ENCODE data around the gene TSC1. TPM values are rescaled to one million over a fixed set of nuclear protein-coding genes. Genes with fewer than 3 reads are reported as not detected.
A peak's percentile ranks its signal among the peaks of the same experiment; 100 is the strongest.

Gene TSC1
- total and polyA plus RNA-seq, 2 experiments from 2014 or later, result 21.1 to 52.3 TPM

DNA sequence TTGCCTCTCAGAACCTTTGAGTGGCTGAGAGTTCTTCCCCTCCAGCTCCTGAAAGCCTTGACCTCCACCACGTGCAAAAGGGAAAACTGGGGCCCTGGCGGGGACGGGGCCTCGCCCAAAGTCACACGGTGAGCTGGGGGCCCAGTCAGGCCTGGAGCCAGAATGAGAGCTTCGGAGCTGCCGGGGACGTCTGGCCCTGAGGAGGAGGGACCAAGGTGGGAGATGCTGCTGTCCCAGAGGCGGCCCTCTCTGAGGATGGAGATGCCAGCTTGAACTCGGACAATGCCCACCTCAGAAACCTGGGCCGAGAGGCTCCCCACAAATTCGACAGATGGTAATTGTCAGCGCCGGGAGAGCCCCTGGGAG lies 67.0 kb downstream of the TSC1 start:
- TF ChIP-seq, protein P1, sequence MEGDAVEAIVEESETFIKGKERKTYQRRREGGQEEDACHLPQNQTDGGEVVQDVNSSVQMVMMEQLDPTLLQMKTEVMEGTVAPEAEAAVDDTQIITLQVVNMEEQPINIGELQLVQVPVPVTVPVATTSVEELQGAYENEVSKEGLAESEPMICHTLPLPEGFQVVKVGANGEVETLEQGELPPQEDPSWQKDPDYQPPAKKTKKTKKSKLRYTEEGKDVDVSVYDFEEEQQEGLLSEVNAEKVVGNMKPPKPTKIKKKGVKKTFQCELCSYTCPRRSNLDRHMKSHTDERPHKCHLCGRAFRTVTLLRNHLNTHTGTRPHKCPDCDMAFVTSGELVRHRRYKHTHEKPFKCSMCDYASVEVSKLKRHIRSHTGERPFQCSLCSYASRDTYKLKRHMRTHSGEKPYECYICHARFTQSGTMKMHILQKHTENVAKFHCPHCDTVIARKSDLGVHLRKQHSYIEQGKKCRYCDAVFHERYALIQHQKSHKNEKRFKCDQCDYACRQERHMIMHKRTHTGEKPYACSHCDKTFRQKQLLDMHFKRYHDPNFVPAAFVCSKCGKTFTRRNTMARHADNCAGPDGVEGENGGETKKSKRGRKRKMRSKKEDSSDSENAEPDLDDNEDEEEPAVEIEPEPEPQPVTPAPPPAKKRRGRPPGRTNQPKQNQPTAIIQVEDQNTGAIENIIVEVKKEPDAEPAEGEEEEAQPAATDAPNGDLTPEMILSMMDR (IDR thresholded peaks at IDR 0.05; ENCODE audit: low read depth, low read length), result no peak
- peaks cover 15% of the 10 kb centered on the region for H3K27me3 ChIP-seq
- no peaks in the 10 kb centered on the region for H3K4me1 ChIP-seq (ENCODE audit: low read depth)
- DNase-seq (ENCODE audit: low read depth in 1 of 2, low spot score in 1 of 2), result no peak
- no peaks in the 10 kb centered on the region for H3K36me3 ChIP-seq
- H3K9me3 ChIP-seq (ENCODE audit: low read depth), result no peaks in the 10 kb centered on the region
- peak overlapping the region; percentile 69 for H3K4me3 ChIP-seq
- no peak overlapping the region for H3K27ac ChIP-seq

DNA sequence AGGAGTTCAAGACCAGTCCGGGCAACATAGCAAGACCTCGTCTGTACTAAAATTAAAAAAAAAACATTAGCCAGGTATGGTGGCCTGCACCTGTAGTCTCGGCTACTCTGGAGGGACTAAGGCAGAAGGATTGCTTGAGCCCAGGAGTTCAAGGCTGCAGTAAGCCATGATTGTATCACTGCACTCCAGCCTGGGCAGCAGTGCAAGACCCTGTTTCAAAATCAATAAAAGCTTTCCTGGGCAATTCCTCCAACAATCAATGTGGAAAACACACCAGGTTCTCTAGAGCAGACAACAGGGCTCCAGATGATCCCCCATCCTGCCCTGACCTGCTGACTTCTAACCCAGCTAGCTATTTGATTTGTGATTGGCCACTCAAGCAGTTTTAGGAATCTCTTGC lies 67.6 kb downstream of the TSC1 start:
- no peaks in the 10 kb centered on the region for H3K4me1 ChIP-seq (ENCODE audit: low read depth)
- no peaks in the 10 kb centered on the region for H3K9me3 ChIP-seq (ENCODE audit: low read depth)
- peaks cover 15% of the 10 kb centered on the region for H3K27me3 ChIP-seq
- TF ChIP-seq, protein P1 (IDR thresholded peaks at IDR 0.05; ENCODE audit: low read depth, low read length), result no peak
- no peaks in the 10 kb centered on the region for H3K36me3 ChIP-seq
- no peak overlapping the region for H3K4me3 ChIP-seq
- DNase-seq (ENCODE audit: low read depth in 1 of 2, low spot score in 1 of 2), result no peak
- no peak overlapping the region for H3K27ac ChIP-seq

DNA sequence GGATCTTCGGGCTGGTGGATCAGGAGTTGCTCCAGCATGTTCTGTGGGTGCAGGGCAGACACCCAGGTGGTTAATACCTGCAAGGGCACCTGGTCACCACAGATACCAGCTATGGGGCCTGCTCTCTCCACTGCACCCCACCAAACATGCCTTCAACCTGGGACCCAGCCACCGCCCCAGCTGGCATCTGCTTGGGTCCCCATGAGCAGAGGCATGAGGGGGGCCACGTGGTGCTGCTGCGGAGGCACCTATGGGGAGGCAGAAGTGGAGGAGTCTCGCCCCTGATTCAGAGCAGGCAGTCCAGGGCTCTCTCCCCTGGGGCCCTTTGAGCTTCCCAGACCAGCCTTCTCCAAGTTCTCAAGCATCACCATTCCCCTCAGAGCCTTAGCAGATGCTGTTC lies 69.3 kb downstream of the TSC1 start:
- no peak for DNase-seq (ENCODE audit: low read depth in 1 of 2, low spot score in 1 of 2)
- H3K9me3 ChIP-seq (ENCODE audit: low read depth), result no peaks in the 10 kb centered on the region
- peaks cover 15% of the 10 kb centered on the region for H3K27me3 ChIP-seq
- no peak overlapping the region for H3K4me3 ChIP-seq
- no peaks in the 10 kb centered on the region for H3K4me1 ChIP-seq (ENCODE audit: low read depth)
- TF ChIP-seq, protein P1 (IDR thresholded peaks at IDR 0.05; ENCODE audit: low read depth, low read length), result no peak
- H3K36me3 ChIP-seq, result no peaks in the 10 kb centered on the region
- H3K27ac ChIP-seq, result no peak overlapping the region

DNA sequence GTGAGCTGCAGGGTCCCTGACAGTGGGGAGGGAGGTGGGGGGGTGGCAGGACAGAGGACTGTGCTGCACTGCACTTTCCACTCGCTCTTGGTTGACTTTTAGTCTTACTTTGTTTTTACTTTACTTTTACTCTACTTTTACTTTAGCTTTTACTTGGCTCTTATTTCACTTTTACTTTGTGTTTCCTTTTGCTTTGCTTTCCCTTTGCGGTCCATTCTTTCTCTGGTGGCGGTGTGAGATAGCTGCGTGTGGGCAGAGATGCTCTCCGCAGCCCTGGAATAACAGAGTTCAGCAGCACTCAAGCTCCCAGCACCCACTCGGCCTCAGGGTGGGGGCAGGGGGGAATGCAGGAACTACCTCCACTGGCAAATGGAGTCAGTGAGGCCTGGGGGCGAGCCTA lies 71.0 kb downstream of the TSC1 start:
- Histone ChIP-seq H3K27me3 (peaks cover 15% of the 10 kb centered on the region), H3K4me1 (ENCODE audit: low read depth) (no peaks in the 10 kb centered on the region), H3K36me3 (no peaks in the 10 kb centered on the region), H3K9me3 (ENCODE audit: low read depth) (no peaks in the 10 kb centered on the region), H3K27ac (no peak overlapping the region), H3K4me3 (no peak overlapping the region)
- no peak for DNase-seq (ENCODE audit: low read depth in 1 of 2, low spot score in 1 of 2)
- TF ChIP-seq, protein P1 (IDR thresholded peaks at IDR 0.05; ENCODE audit: low read depth, low read length), result no peak

DNA sequence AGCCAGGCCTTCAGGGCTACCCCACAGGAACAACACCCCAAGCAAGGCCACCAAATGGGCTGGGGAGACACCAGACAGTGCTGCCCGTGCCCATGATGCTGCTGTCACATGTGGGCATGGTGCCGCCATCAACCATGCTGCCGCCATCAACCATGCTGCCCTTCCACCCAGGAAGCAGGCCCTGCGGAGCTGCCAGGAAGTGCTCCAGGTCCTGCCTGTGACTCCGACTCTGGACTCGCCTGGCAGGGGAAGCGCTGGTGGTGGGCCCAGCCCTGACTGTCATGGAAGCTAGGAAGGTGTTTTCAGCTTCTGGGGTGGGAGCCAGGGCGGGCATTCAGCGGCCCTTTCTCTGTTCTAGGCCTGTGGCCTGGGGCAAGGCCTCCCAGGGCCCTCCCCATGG lies 75.2 kb downstream of the TSC1 start:
- no peak for DNase-seq (ENCODE audit: low read depth in 1 of 2, low spot score in 1 of 2)
- Histone ChIP-seq H3K4me3 (no peak overlapping the region), H3K9me3 (ENCODE audit: low read depth) (no peaks in the 10 kb centered on the region), H3K4me1 (ENCODE audit: low read depth) (no peaks in the 10 kb centered on the region), H3K36me3 (no peaks in the 10 kb centered on the region), H3K27me3 (no peaks in the 10 kb centered on the region), H3K27ac (no peak overlapping the region)
- TF ChIP-seq, protein P1 (IDR thresholded peaks at IDR 0.05; ENCODE audit: low read depth, low read length), result no peak

DNA sequence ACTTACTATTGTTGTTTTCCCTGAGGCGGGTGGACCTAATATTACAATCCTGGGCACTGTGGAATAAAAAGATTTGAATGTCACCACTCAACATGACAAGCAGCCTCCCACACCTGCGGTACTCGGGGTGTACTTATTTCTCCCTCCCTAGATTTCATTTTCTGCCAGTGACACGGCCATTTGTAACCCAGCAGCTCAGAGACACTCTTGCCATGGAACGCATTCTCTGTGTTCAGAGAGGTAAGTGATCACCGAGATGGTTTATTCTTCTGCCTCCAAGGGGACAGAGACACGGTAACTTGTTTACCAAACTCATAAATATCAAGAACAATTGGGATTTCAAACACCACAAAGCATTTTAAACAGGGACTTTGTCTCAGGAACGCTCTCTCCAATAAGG lies 77.5 kb downstream of the TSC1 start:
- no peak for DNase-seq (ENCODE audit: low read depth in 1 of 2, low spot score in 1 of 2)
- Histone ChIP-seq H3K4me3 (no peak overlapping the region), H3K9me3 (ENCODE audit: low read depth) (no peaks in the 10 kb centered on the region), H3K27ac (no peak overlapping the region), H3K4me1 (ENCODE audit: low read depth) (no peaks in the 10 kb centered on the region), H3K27me3 (no peaks in the 10 kb centered on the region), H3K36me3 (no peaks in the 10 kb centered on the region)
- TF ChIP-seq, protein P1 (IDR thresholded peaks at IDR 0.05; ENCODE audit: low read depth, low read length), result no peak

All from cardiac muscle cell (in vitro differentiated cells and primary cell).